ENCODE data around the gene FKTN.

FKTN gene

GRCh38 chr9:105673850-105674387, 116.0 kb downstream of the FKTN start:
- no peak for DNase-seq (ENCODE audit: low spot score in 2 of 2)
- Histone ChIP-seq H3K4me3 (no peak overlapping the region), H3K4me1 (peaks cover 35% of the 10 kb centered on the region), H3K9me3 (no peaks in the 10 kb centered on the region), H3K36me3 (replicated peaks) (no peaks in the 10 kb centered on the region), H3K27me3 (ENCODE audit: low read depth) (no peaks in the 10 kb centered on the region)
- in situ Hi-C loops (cut with MboI; ENCODE audit: low sequenced_read_pairs), result no loop called here

GRCh38 chr9:105676351-105676923, 118.5 kb downstream of the FKTN start:
- Histone ChIP-seq H3K4me3 (no peak overlapping the region), H3K36me3 (replicated peaks) (no peaks in the 10 kb centered on the region), H3K9me3 (no peaks in the 10 kb centered on the region), H3K4me1 (peaks cover 36% of the 10 kb centered on the region), H3K27me3 (ENCODE audit: low read depth) (no peaks in the 10 kb centered on the region)
- DNase-seq (ENCODE audit: low spot score in 2 of 2), result peak; percentile 82 to 98
- in situ Hi-C loops (cut with MboI; ENCODE audit: low sequenced_read_pairs), result no loop called here

GRCh38 chr9:105678163-105678562, 120.2 kb downstream of the FKTN start:
- in situ Hi-C loops (cut with MboI; ENCODE audit: low sequenced_read_pairs), result no loop called here
- Histone ChIP-seq H3K9me3 (no peaks in the 10 kb centered on the region), H3K27me3 (ENCODE audit: low read depth) (no peaks in the 10 kb centered on the region), H3K4me1 (peaks cover 36% of the 10 kb centered on the region), H3K36me3 (replicated peaks) (no peaks in the 10 kb centered on the region), H3K4me3 (no peak overlapping the region)
- DNase-seq (ENCODE audit: low spot score in 2 of 2), result no peak

- no peak for DNase-seq (ENCODE audit: low spot score in 2 of 2)
- no peak overlapping the region for H3K4me3 ChIP-seq
- no peaks in the 10 kb centered on the region for H3K9me3 ChIP-seq
- H3K4me1 ChIP-seq, result peaks cover 36% of the 10 kb centered on the region
- no peaks in the 10 kb centered on the region for H3K36me3 ChIP-seq (replicated peaks)
- no peaks in the 10 kb centered on the region for H3K27me3 ChIP-seq (ENCODE audit: low read depth)
- in situ Hi-C loops (cut with MboI; ENCODE audit: low sequenced_read_pairs), result no loop called here
Measured at GRCh38 chr9:105678781-105679180, 120.8 kb downstream of the FKTN start.

GRCh38 chr9:105679257-105680022, 121.5 kb downstream of the FKTN start:
- Histone ChIP-seq H3K27me3 (ENCODE audit: low read depth) (no peaks in the 10 kb centered on the region), H3K4me3 (no peak overlapping the region), H3K4me1 (peaks cover 36% of the 10 kb centered on the region), H3K9me3 (no peaks in the 10 kb centered on the region), H3K36me3 (replicated peaks) (no peaks in the 10 kb centered on the region)
- peak in 1 of 2 experiments; percentile 36 for DNase-seq (ENCODE audit: low spot score in 2 of 2)
- in situ Hi-C loops (cut with MboI; ENCODE audit: low sequenced_read_pairs), result no loop called here

- Histone ChIP-seq H3K9me3 (no peaks in the 10 kb centered on the region), H3K27me3 (ENCODE audit: low read depth) (no peaks in the 10 kb centered on the region), H3K4me3 (no peak overlapping the region), H3K36me3 (replicated peaks) (no peaks in the 10 kb centered on the region), H3K4me1 (peaks cover 29% of the 10 kb centered on the region)
- DNase-seq (ENCODE audit: low spot score in 2 of 2), result no peak
- in situ Hi-C loops (cut with MboI; ENCODE audit: low sequenced_read_pairs), result no loop called here
Measured at GRCh38 chr9:105681313-105681712, 123.4 kb downstream of the FKTN start.

- no peak for DNase-seq (ENCODE audit: low spot score in 2 of 2)
- in situ Hi-C loops (cut with MboI; ENCODE audit: low sequenced_read_pairs), result no loop called here
Measured at GRCh38 chr9:105681724-105682123, 123.8 kb downstream of the FKTN start.

GRCh38 chr9:105683688-105684275, 125.9 kb downstream of the FKTN start:
- no peaks in the 10 kb centered on the region for H3K36me3 ChIP-seq (replicated peaks)
- no peak overlapping the region for H3K4me3 ChIP-seq
- H3K27me3 ChIP-seq (ENCODE audit: low read depth), result no peaks in the 10 kb centered on the region
- DNase-seq (ENCODE audit: low spot score in 2 of 2), result no peak
- H3K4me1 ChIP-seq, result peaks cover 10% of the 10 kb centered on the region
- H3K9me3 ChIP-seq, result no peaks in the 10 kb centered on the region
- in situ Hi-C loops (cut with MboI; ENCODE audit: low sequenced_read_pairs), result no loop called here

More at GRCh38 chr9:105681724-105682123, 123.8 kb downstream of the FKTN start:
- Histone ChIP-seq H3K36me3 (replicated peaks) (no peaks in the 10 kb centered on the region), H3K4me1 (peaks cover 27% of the 10 kb centered on the region), H3K4me3 (no peak overlapping the region), H3K27me3 (ENCODE audit: low read depth) (no peaks in the 10 kb centered on the region), H3K9me3 (no peaks in the 10 kb centered on the region)

- Histone ChIP-seq H3K9me3 (no peaks in the 10 kb centered on the region), H3K36me3 (replicated peaks) (no peaks in the 10 kb centered on the region), H3K27me3 (ENCODE audit: low read depth) (no peaks in the 10 kb centered on the region), H3K4me3 (no peak overlapping the region), H3K4me1 (no peaks in the 10 kb centered on the region)
- DNase-seq (ENCODE audit: low spot score in 2 of 2), result no peak
- in situ Hi-C loops (cut with MboI; ENCODE audit: low sequenced_read_pairs), result no loop called here
Measured at GRCh38 chr9:105686936-105687335, 129.0 kb downstream of the FKTN start.

Measured in HAP-1 (cell line).